Ishikawa (cell line): ENCODE results near the gene LTBR.

ENCODE experiments used
- CEBPB ChIP-seq: IDR thresholded peaks from 2 replicates; pipeline ENCODE4 v1.6.1; 2012
- CREB1 ChIP-seq: IDR thresholded peaks from 2 replicates; pipeline ENCODE4 v1.6.1; 2012; ENCODE audit warnings: low read depth
- EGR1 ChIP-seq: IDR thresholded peaks from 2 replicates; pipeline ENCODE4 v1.6.1; 2012
- EP300 ChIP-seq: IDR thresholded peaks from 2 replicates; pipeline ENCODE4 v1.6.1; 2012; ENCODE audit warnings: borderline replicate concordance
- FOXM1 ChIP-seq: IDR thresholded peaks from 2 replicates; pipeline ENCODE4 v1.6.1; 2012; ENCODE audit warnings: low read depth, borderline replicate concordance
- MAX ChIP-seq: IDR thresholded peaks from 2 replicates; pipeline ENCODE4 v1.6.1; 2012
- NFIC ChIP-seq: IDR thresholded peaks from 2 replicates; pipeline ENCODE4 v1.6.1; 2012
- RAD21 ChIP-seq: IDR thresholded peaks from 2 replicates; pipeline ENCODE4 v1.6.1; 2012; ENCODE audit warnings: low read depth
- REST ChIP-seq: IDR thresholded peaks from 2 replicates; pipeline ENCODE4 v1.6.1; 2012; ENCODE audit warnings: low read depth, mild to moderate bottlenecking
- TAF1 ChIP-seq: IDR thresholded peaks from 2 replicates; pipeline ENCODE4 v1.6.1; 2012; ENCODE audit warnings: low read depth, mild to moderate bottlenecking
- TCF12 ChIP-seq: IDR thresholded peaks from 2 replicates; pipeline ENCODE4 v1.6.1; 2012; ENCODE audit warnings: low read depth
- TEAD4 ChIP-seq: IDR thresholded peaks from 2 replicates; pipeline ENCODE4 v1.6.1; 2012
- USF1 ChIP-seq: IDR thresholded peaks from 2 replicates; pipeline ENCODE4 v1.6.1; 2012
- YY1 ChIP-seq: IDR thresholded peaks from 2 replicates; pipeline ENCODE4 v1.6.1; 2012; ENCODE audit warnings: low read depth
- ZBTB7A ChIP-seq: IDR thresholded peaks from 2 replicates; pipeline ENCODE4 v1.6.1; 2012; ENCODE audit warnings: low read depth

LTBR gene

GRCh38 chr12:6424008-6424347 lies 40.0 kb downstream of the LTBR start:
- TF ChIP-seq EP300 (no peak), CEBPB (no peak), TAF1 (no peak), NFIC (no peak), REST (no peak), ZBTB7A (no peak), YY1 (no peak), TEAD4 (no peak), FOXM1 (no peak), EGR1 (no peak), RAD21 (no peak), MAX (no peak), TCF12 (no peak), CREB1 (no peak)

- TF ChIP-seq EGR1 (no peak), EP300 (no peak), MAX (no peak), NFIC (no peak), USF1 (no peak)
Observed at GRCh38 chr12:6424866-6425265, 40.9 kb downstream of the LTBR start.

GRCh38 chr12:6425590-6426531 lies 41.9 kb downstream of the LTBR start:
- TF ChIP-seq EP300 (no peak), TAF1 (no peak), CREB1 (no peak), TCF12 (no peak), ZBTB7A (no peak), MAX (no peak), RAD21 (no peak), FOXM1 (no peak), REST (no peak), USF1 (no peak), TEAD4 (no peak)

- TF ChIP-seq TCF12 (0 out of 2 replicates have a peak, but pooled peaks have one; percentile 32), CEBPB (no peak), REST (no peak), NFIC (no peak), USF1 (no peak), CREB1 (no peak), RAD21 (no peak), TEAD4 (no peak), EGR1 (peak; percentile 94)
Observed at GRCh38 chr12:6426882-6427671, 43.1 kb downstream of the LTBR start.
